SU-DHL-6 (cell line): ENCODE results near the gene SNX27.

Experiments used
- H2AFZ ChIP-seq: fragments of 200-600 bp; sonication (generic); 2 replicates; pipeline ENCODE4 v1.6.1; 2014; ENCODE audit warnings: low read depth, mild to moderate bottlenecking, moderate library complexity, mixed read lengths, antibody characterized with exemption, low read length; ENCODE audit not compliant: severe bottlenecking
- H3F3A ChIP-seq: fragments of 200-600 bp; shearing (Covaris generic); 2 replicates; pipeline ENCODE4 v1.6.0; 2016; ENCODE audit warnings: antibody characterized with exemption, mild to moderate bottlenecking; ENCODE audit not compliant: insufficient read depth
- H3K27ac ChIP-seq: fragments of 200-600 bp; sonication (generic); 2 replicates; pipeline ENCODE4 v1.5.1; 2016; ENCODE audit warnings: low read depth, mild to moderate bottlenecking, low read length, moderate library complexity, mixed read lengths
- H3K27me3 ChIP-seq: fragments of 200-600 bp; sonication (generic), shearing (Covaris generic); 2 replicates; pipeline ENCODE4 v1.6.0; 2014; ENCODE audit warnings: mild to moderate bottlenecking, low read length
- H3K36me3 ChIP-seq: fragments of 200-600 bp; sonication (generic); 2 replicates; pipeline ENCODE4 v1.6.1; 2014; ENCODE audit warnings: mild to moderate bottlenecking, low read length, mixed read lengths
- H3K4me2 ChIP-seq: fragments of 300-600, 200-600 bp; shearing (Covaris generic), sonication (generic); 2 replicates; pipeline ENCODE4 v1.6.0; 2014; ENCODE audit warnings: low read length, low read depth, mild to moderate bottlenecking; ENCODE audit not compliant: poor library complexity, severe bottlenecking
- H3K4me3 ChIP-seq: fragments of 200-600 bp; sonication (generic); 2 replicates; pipeline ENCODE4 v1.5.1; 2014; ENCODE audit warnings: antibody characterized with exemption, low read length, mild to moderate bottlenecking, mixed read lengths; ENCODE audit not compliant: insufficient read depth, poor library complexity, severe bottlenecking
- H3K79me2 ChIP-seq: fragments of 200-600 bp; sonication (generic); 2 replicates; pipeline ENCODE4 v1.6.1; 2014; ENCODE audit warnings: mild to moderate bottlenecking, low read length, moderate library complexity; ENCODE audit not compliant: insufficient read depth
- H3K9ac ChIP-seq: fragments of 200-600 bp; sonication (generic); 2 replicates; pipeline ENCODE4 v1.7.0; 2014; ENCODE audit warnings: mild to moderate bottlenecking, low read length
- H3K9me2 ChIP-seq: fragments of 200-600 bp; sonication (generic); replicated peaks from 2 replicates; pipeline ENCODE4 v1.6.1; 2014; ENCODE audit warnings: low read length; ENCODE audit not compliant: insufficient read depth
- H3K9me3 ChIP-seq: fragments of 200-600 bp; sonication (generic); 2 replicates; pipeline ENCODE4 v1.6.1; 2014; ENCODE audit warnings: low read length, mixed read lengths; ENCODE audit not compliant: insufficient read depth
- H4K20me1 ChIP-seq: fragments of 200-600 bp; sonication (generic); 2 replicates; pipeline ENCODE4 v1.6.1; 2014; ENCODE audit warnings: low read depth, mild to moderate bottlenecking, antibody characterized with exemption, low read length, moderate library complexity, mixed read lengths
- CTCF ChIP-seq: fragments of 200-600 bp; sonication (generic); IDR thresholded peaks from one replicate; pipeline ENCODE4 v1.5.1; 2017; ENCODE audit warnings: antibody characterized with exemption, mild to moderate bottlenecking, low read length, moderate library complexity; ENCODE audit not compliant: insufficient read depth, poor library complexity, severe bottlenecking
- EZH2phosphoT487 ChIP-seq: fragments of 200-600 bp; sonication (generic), shearing (Covaris generic); conservative IDR thresholded peaks from 2 replicates; pipeline ENCODE4 v1.6.1; 2018; ENCODE audit warnings: mild to moderate bottlenecking, antibody characterized with exemption, low read length, moderate library complexity, mixed read lengths

The SNX27 gene

GRCh38 chr1:151583796-151584195, 28.1 kb upstream of the SNX27 start:
- TF ChIP-seq EZH2phosphoT487 (no peak), CTCF (no peak)
- H3K27ac ChIP-seq = no peak overlapping the region
- H3K9me2 ChIP-seq = no peaks in the 10 kb centered on the region
- no peak overlapping the region for H3K9ac ChIP-seq
- no peaks in the 10 kb centered on the region for H3K27me3 ChIP-seq
- no peak overlapping the region for H3K4me2 ChIP-seq
- no peaks in the 10 kb centered on the region for H3K79me2 ChIP-seq
- H2AFZ ChIP-seq = no peak overlapping the region
- no peaks in the 10 kb centered on the region for H4K20me1 ChIP-seq
- H3K36me3 ChIP-seq = no peaks in the 10 kb centered on the region
- H3K4me3 ChIP-seq = no peak overlapping the region
- H3F3A ChIP-seq = no peaks in the 10 kb centered on the region
- no peaks in the 10 kb centered on the region for H3K9me3 ChIP-seq

- H3K4me3 ChIP-seq = no peak overlapping the region
- TF ChIP-seq EZH2phosphoT487 (no peak), CTCF (no peak)
- H2AFZ ChIP-seq = no peak overlapping the region
- H3K79me2 ChIP-seq = no peaks in the 10 kb centered on the region
- no peak overlapping the region for H3K4me2 ChIP-seq
- H3F3A ChIP-seq = no peaks in the 10 kb centered on the region
- H3K27me3 ChIP-seq = no peaks in the 10 kb centered on the region
- no peaks in the 10 kb centered on the region for H3K9me3 ChIP-seq
- no peaks in the 10 kb centered on the region for H3K9me2 ChIP-seq
- no peaks in the 10 kb centered on the region for H3K36me3 ChIP-seq
- H3K9ac ChIP-seq = no peak overlapping the region
- H4K20me1 ChIP-seq = no peaks in the 10 kb centered on the region
- H3K27ac ChIP-seq = no peak overlapping the region
Observed at GRCh38 chr1:151584278-151584677, 27.6 kb upstream of the SNX27 start.

GRCh38 chr1:151584780-151585179, 27.1 kb upstream of the SNX27 start:
- H3K9me3 ChIP-seq = no peaks in the 10 kb centered on the region
- no peaks in the 10 kb centered on the region for H3F3A ChIP-seq
- H4K20me1 ChIP-seq = no peaks in the 10 kb centered on the region
- no peaks in the 10 kb centered on the region for H3K27me3 ChIP-seq
- no peak overlapping the region for H3K27ac ChIP-seq
- no peak overlapping the region for H3K9ac ChIP-seq
- H3K4me2 ChIP-seq = no peak overlapping the region
- H3K4me3 ChIP-seq = no peak overlapping the region
- no peak overlapping the region for H2AFZ ChIP-seq
- H3K79me2 ChIP-seq = no peaks in the 10 kb centered on the region
- TF ChIP-seq EZH2phosphoT487 (no peak), CTCF (no peak)
- no peaks in the 10 kb centered on the region for H3K36me3 ChIP-seq
- no peaks in the 10 kb centered on the region for H3K9me2 ChIP-seq
